Uterus (tissue), 2 donors: ENCODE results near the gene SCAF8.

Experiments
- CTCF ChIP-seq, 4 experiments: fragments of 200-600 bp in 2 of 4; fragments of 450-650 bp in 2 of 4; sonication (generic) in 2 of 4; IDR thresholded peaks; one replicate each; pipeline ENCODE4 v1.5.1; 2016 to 2019; ENCODE audit warnings: antibody characterized with exemption in 4 of 4, mild to moderate bottlenecking in 2 of 4, moderate library complexity in 1 of 4
- POLR2A ChIP-seq, 2 donors: fragments of 450-650 bp; IDR thresholded peaks; one replicate each; pipeline ENCODE4 v1.6.1; 2016; ENCODE audit warnings: antibody characterized with exemption in 2 of 2, mild to moderate bottlenecking in 1 of 2, moderate library complexity in 1 of 2

- TF ChIP-seq CTCF (IDR thresholded peaks at IDR 0.05), result no peak
- TF ChIP-seq POLR2A (IDR thresholded peaks at IDR 0.05), result no peak
Observed at GRCh38 chr6:154689493-154690255, 43.5 kb upstream of the SCAF8 start.
